ENCODE results near the gene EML6.

Gene EML6

DNA sequence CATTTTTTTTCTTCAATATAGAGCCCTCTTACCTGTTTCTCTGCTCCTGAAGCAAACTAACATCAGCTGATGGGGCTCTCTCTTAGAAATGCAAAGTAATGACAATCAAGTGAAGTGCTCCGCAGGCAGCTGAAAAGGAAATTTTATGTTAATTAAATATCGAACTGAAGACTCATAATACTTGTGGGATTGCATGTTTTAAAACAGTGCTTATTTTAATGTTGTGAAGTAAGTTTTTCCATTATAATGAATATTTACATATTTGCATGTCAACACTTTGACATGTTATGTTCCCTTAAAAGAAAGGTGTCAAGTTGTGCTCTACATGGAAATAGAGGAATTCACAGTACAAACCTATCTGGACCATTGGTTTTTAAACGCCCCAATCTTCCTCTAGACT is 97.1 kb downstream of the EML6 start:
- Histone ChIP-seq H3K4me3 (ENCODE audit: low read length, poor library complexity, severe bottlenecking) (no peak overlapping the region), H3F3A (ENCODE audit: low read depth) (no peaks in the 10 kb centered on the region), H3K4me1 (ENCODE audit: insufficient read depth, low read length, poor library complexity, severe bottlenecking) (no peaks in the 10 kb centered on the region), H3K9me3 (ENCODE audit: insufficient read depth, low read depth, low read length) (no peaks in the 10 kb centered on the region), H3K9ac (ENCODE audit: low read depth, low read length, poor library complexity, severe bottlenecking) (no peak overlapping the region), H3K4me2 (ENCODE audit: low read depth, low read length, poor library complexity, severe bottlenecking) (no peak overlapping the region), H2AFZ (ENCODE audit: low read length) (no peak overlapping the region), H3K27me3 (ENCODE audit: insufficient read depth, low read length, poor library complexity, severe bottlenecking) (no peaks in the 10 kb centered on the region), H3K9me2 (replicated peaks; ENCODE audit: low read depth, low read length) (no peaks in the 10 kb centered on the region), H3K79me2 (ENCODE audit: insufficient read depth, low read length) (no peaks in the 10 kb centered on the region), H3K36me3 (ENCODE audit: insufficient read depth, low read length) (no peaks in the 10 kb centered on the region), H4K20me1 (ENCODE audit: insufficient read depth, low read length, poor library complexity, severe bottlenecking) (no peaks in the 10 kb centered on the region)
- no peak for TF ChIP-seq EZH2phosphoT487 (IDR thresholded peaks at IDR 0.05; ENCODE audit: borderline replicate concordance)
- TF ChIP-seq, protein P1, sequence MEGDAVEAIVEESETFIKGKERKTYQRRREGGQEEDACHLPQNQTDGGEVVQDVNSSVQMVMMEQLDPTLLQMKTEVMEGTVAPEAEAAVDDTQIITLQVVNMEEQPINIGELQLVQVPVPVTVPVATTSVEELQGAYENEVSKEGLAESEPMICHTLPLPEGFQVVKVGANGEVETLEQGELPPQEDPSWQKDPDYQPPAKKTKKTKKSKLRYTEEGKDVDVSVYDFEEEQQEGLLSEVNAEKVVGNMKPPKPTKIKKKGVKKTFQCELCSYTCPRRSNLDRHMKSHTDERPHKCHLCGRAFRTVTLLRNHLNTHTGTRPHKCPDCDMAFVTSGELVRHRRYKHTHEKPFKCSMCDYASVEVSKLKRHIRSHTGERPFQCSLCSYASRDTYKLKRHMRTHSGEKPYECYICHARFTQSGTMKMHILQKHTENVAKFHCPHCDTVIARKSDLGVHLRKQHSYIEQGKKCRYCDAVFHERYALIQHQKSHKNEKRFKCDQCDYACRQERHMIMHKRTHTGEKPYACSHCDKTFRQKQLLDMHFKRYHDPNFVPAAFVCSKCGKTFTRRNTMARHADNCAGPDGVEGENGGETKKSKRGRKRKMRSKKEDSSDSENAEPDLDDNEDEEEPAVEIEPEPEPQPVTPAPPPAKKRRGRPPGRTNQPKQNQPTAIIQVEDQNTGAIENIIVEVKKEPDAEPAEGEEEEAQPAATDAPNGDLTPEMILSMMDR (conservative IDR thresholded peaks at IDR 0.05; ENCODE audit: low read length), result no peak

DNA sequence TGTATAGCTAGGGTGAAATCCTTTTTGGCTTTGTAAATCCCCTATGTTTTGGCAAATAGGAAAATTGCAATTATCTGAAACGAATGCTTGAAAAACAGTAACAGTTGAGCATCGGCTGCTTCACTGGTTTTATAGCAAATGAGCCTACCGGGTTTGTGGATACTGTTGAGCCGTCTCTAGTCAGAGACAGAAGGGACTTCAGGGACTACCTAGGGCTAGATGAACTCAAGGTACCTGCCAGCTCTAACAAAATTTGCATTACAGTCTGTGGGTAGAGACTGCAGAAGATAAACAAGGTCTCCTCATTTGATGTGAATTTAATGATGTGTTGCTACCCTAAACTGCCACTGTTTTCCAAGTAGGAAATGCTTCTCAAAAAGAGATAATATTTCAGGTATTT is 101.1 kb downstream of the EML6 start:
- Histone ChIP-seq H3K4me1 (ENCODE audit: insufficient read depth, low read length, poor library complexity, severe bottlenecking) (no peaks in the 10 kb centered on the region), H3K4me2 (ENCODE audit: low read depth, low read length, poor library complexity, severe bottlenecking) (no peak overlapping the region), H3K9ac (ENCODE audit: low read depth, low read length, poor library complexity, severe bottlenecking) (no peak overlapping the region), H3K9me2 (replicated peaks; ENCODE audit: low read depth, low read length) (no peaks in the 10 kb centered on the region), H3K4me3 (ENCODE audit: low read length, poor library complexity, severe bottlenecking) (no peak overlapping the region), H3K27me3 (ENCODE audit: insufficient read depth, low read length, poor library complexity, severe bottlenecking) (no peaks in the 10 kb centered on the region), H3K79me2 (ENCODE audit: insufficient read depth, low read length) (no peaks in the 10 kb centered on the region), H4K20me1 (ENCODE audit: insufficient read depth, low read length, poor library complexity, severe bottlenecking) (no peaks in the 10 kb centered on the region), H2AFZ (ENCODE audit: low read length) (no peak overlapping the region), H3F3A (ENCODE audit: low read depth) (no peaks in the 10 kb centered on the region), H3K9me3 (ENCODE audit: insufficient read depth, low read depth, low read length) (no peaks in the 10 kb centered on the region), H3K36me3 (ENCODE audit: insufficient read depth, low read length) (no peaks in the 10 kb centered on the region)
- TF ChIP-seq EZH2phosphoT487 (IDR thresholded peaks at IDR 0.05; ENCODE audit: borderline replicate concordance), result no peak
- TF ChIP-seq, protein P1 (conservative IDR thresholded peaks at IDR 0.05; ENCODE audit: low read length), result no peak

DNA sequence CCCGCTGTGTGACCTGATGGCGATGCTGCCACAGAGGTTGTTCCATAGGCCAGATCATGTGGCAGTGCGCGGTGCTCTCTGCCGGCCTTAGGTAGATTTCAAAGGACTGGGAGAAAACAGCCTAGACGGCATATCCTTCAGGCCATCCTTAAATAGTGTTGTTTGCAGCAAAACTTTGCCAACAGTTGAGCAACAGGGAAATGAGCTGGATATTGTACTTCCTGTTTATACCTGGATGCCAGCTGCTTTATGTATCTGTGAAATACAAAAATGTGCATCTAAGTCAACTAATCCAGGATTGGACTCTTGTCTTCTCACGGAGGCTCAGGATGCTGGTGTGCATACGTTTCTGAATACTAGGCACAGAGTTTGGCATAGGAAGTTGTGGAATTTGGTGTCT is 107.1 kb downstream of the EML6 start:
- Histone ChIP-seq H3K4me2 (ENCODE audit: low read depth, low read length, poor library complexity, severe bottlenecking) (no peak overlapping the region), H3K36me3 (ENCODE audit: insufficient read depth, low read length) (no peaks in the 10 kb centered on the region), H3K27me3 (ENCODE audit: insufficient read depth, low read length, poor library complexity, severe bottlenecking) (no peaks in the 10 kb centered on the region), H3K79me2 (ENCODE audit: insufficient read depth, low read length) (no peaks in the 10 kb centered on the region), H3K9ac (ENCODE audit: low read depth, low read length, poor library complexity, severe bottlenecking) (no peak overlapping the region), H3K4me1 (ENCODE audit: insufficient read depth, low read length, poor library complexity, severe bottlenecking) (no peaks in the 10 kb centered on the region), H3K4me3 (ENCODE audit: low read length, poor library complexity, severe bottlenecking) (no peak overlapping the region), H2AFZ (ENCODE audit: low read length) (no peak overlapping the region), H3K9me3 (ENCODE audit: insufficient read depth, low read depth, low read length) (no peaks in the 10 kb centered on the region), H3K9me2 (replicated peaks; ENCODE audit: low read depth, low read length) (no peaks in the 10 kb centered on the region), H4K20me1 (ENCODE audit: insufficient read depth, low read length, poor library complexity, severe bottlenecking) (no peaks in the 10 kb centered on the region), H3F3A (ENCODE audit: low read depth) (no peaks in the 10 kb centered on the region)
- no peak for TF ChIP-seq EZH2phosphoT487 (IDR thresholded peaks at IDR 0.05; ENCODE audit: borderline replicate concordance)
- TF ChIP-seq, protein P1 (conservative IDR thresholded peaks at IDR 0.05; ENCODE audit: low read length), result no peak
